NCI-H1930 (cell line): ENCODE results near the gene SNRNP40.

Source experiments
- DNase-seq, 2 experiments: peaks; one replicate each; lab custom pipeline; 2025; lab: John Stamatoyannopoulos, UW

SNRNP40 gene

DNA sequence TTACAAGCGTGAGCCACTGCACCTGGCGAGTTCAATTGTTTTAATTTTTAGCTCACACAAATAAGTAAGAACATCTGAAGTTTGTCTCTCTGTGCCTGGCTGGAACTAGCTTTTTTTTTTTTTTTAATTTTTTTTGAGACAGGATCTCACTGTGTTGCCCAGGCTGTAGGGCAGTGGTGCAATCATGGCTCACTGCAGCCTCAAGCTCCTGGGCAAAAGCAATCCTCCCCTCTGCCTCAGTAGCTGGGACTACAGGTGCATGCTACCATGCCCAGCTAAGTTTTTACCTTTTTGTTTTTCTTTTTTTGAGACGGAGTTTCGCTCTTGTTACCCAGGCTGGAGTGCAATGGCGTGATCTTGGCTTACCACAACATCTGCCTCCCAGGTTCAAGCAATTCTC lies 64.8 kb downstream of the SNRNP40 start:
- DNase-seq: no peak

DNA sequence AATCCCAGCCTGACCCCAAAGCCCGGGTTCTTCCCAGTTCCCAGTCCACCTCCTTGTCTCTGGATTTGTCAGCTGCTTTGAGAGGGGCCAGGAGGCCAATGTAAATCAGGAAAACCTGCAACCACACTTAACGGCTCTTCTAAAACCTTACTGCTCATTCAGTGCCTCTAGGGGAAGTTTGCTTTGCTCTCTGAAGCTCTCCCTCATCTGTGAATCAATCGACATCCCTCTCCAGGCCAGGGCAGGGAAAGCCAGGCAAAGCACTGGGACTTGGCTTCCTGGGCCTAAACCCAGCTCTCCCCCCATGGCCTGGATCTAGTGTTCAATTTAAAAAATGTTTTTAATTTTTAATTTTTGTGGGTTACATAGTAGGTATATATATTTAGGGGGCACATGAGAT lies 66.2 kb downstream of the SNRNP40 start:
- DNase-seq: no peak

DNA sequence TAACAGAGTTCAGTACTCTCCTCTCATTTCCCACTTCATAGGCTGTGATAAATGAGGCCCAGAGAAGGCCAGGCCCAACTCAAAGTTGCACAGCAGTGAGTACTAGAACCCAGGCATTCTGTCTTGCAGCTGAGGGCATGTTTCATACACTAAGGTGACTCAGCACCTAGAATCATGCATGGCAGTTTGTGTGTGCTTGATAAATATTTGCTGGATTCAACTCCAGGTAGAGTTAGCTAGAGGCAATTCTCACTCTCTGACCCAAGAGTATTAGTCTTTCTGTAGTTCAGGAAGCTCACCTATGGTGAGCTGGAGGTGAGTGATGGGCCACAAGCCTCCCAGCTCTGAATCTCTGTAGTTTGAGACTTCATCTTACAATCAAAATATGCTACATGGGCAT lies 67.6 kb downstream of the SNRNP40 start:
- no peak for DNase-seq

DNA sequence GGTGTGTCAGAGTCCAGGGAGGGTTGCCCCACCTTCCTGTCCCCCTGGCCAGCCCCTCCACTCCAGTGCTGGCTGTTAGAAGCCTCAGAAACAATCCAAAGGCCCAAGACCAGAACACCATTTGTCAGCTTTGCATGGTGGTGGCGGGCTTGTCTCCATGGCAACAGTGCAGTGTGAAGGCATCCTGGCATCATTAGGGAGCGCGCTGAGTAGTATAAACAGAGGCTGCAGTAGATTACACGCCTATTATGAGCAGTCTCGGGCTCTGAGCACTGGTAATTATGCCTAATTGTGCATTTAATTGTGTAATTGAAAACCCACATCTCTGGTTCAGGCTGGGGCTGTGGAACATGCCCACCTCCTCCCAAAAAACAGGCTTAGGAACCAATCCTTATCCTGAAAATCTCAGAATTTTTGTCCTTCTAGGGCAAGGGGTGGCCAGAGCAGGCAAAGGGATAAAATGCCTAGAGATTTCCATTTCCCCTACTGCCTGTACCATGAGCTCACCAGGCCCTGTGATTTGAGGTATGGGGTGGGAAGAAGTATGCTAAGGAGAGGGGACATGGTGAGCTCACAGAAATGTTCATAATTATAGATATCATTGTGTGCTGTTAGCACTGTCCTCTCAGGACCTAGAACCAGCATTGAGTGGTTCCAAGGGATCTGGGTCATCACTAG lies 68.6 kb downstream of the SNRNP40 start:
- DNase-seq: no peak

DNA sequence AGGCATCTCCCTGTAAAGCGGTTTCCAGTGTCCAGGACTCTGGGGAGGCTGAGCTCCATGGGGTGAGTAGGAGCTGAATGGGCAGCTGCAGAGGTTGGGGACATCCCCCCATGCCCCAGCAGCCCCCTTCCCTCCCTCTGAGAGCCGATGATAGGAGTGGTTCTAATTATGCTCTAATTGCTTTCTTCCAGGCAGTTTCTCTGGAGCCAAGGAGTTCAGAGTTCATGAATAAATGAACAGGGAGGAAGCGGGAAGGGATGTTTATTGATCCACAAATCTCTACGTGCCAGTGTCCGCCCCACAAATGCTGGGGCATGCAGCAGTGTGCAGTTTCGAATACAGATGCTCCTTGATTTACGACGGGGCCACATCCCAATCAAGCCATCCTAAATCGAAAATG lies 72.5 kb downstream of the SNRNP40 start:
- no peak for DNase-seq

DNA sequence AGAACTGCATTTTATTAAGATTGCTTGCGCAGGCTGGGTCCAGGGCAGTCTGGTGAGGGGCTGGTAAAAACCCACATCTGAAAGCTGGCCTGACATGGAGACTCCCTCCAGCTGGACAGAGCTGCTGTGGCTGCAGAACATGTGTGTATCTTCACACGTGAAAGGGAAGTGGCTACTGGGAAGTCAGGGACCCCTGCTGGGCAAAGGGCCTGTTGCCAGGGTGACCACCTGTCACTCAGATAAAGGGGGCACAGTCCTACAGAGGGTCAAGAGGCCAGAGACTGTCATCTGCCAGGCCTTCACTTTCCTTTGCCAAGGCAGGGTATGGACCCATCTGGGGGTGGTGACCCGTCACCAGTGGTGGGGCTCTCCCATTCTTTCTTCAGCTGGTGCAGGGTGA lies 74.4 kb downstream of the SNRNP40 start:
- no peak for DNase-seq

DNA sequence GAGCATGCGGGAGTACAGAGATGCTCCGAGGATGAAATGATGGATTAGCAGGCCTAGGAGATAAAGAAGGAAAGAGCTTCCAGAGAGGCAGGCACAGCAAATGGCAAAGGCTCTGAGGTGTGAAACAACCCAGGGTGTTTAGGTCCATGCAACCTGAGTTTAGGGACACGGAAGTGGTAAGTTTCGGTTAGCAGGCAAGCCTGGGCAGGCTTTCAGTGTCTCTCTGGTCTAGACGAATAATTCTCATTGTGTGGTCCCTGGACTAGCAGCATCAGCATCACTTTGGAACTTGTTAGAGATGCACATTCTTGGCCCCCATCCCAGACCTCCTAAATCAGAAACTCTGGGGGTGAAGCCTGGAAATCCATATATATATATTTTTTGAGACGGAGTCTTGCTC lies 75.5 kb downstream of the SNRNP40 start:
- DNase-seq: no peak

DNA sequence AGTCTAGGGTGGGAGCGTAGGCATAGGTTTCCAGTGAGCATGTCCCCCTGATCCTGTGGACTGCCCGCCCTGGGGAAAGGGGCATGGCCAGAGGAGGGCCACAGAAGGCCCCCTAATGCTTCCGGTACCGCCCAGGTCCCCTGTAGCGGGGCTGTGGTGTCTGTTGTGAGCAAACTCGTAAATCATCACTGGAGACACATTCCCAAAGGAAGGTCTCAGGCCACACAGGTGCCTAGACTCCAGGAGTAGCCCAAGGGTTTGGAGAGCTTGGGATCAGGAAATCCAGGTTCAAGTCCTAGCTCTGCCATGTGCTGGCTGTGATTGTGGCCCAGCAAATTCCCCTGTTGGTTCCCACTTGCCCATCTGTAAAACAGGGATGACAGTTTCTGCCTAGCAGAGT lies 77.1 kb downstream of the SNRNP40 start:
- DNase-seq: no peak

DNA sequence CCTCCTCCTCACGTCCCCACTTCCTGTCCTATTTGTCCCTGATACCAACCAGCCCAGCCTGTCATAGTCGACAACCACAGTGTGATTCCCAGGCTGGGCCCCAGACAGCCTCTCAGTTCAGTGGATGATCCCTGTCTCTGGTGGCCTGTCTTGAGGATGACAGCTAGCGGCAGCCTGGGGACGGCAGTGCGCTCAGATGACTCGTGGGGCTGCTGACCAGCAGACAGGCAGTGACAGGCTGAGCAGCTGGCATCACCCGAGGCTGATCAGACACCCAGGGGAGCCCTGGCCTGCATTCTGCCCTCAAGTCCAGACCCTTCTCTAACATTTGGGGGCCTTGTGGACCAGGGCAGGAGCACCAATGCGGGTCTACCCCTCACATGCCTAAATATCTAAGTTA lies 77.9 kb downstream of the SNRNP40 start:
- DNase-seq: no peak

DNA sequence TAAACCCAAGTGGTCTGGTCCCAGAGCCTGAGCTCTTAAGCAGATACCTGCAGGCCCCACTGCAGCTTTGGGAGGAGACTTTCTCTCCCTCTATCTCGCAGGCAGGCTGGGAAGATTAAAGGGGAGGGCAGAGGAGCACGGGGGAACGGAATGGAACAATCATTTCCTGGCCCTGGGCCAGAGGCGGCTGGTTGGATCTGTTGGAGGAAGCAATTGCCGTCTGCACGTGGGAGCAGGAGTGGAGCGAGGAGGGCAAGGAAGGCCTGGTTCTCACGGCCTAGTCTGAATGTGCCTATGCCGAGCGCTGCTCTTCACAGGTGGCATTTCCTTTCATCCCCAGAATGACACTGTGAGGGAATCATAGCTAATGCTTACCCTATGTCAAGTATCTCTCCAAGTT lies 80.6 kb downstream of the SNRNP40 start:
- DNase-seq: no peak

DNA sequence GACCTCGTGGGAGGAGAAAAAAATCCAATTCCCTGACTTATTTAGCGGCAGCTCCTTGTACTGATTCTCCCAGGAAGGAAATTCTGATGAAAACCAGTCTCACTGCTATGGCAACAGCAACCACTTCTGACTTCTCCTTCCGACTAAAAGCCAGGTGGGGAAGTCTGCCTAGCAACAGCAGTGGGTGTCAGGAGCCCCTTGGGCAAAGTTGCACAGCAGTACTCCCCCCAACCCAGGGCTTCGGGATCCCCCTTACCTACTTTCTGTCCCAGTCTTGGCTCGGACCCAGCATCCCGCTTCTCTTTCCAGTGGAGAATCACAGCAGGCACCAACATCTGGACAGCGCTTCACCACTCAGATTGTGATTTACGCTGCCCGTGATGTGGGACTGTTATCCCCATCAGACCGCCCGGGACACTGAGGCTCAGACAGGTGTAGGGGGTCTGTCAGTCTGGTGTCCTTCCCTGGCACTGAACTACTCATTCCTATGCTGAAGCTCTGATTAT lies 81.5 kb downstream of the SNRNP40 start:
- DNase-seq: no peak

DNA sequence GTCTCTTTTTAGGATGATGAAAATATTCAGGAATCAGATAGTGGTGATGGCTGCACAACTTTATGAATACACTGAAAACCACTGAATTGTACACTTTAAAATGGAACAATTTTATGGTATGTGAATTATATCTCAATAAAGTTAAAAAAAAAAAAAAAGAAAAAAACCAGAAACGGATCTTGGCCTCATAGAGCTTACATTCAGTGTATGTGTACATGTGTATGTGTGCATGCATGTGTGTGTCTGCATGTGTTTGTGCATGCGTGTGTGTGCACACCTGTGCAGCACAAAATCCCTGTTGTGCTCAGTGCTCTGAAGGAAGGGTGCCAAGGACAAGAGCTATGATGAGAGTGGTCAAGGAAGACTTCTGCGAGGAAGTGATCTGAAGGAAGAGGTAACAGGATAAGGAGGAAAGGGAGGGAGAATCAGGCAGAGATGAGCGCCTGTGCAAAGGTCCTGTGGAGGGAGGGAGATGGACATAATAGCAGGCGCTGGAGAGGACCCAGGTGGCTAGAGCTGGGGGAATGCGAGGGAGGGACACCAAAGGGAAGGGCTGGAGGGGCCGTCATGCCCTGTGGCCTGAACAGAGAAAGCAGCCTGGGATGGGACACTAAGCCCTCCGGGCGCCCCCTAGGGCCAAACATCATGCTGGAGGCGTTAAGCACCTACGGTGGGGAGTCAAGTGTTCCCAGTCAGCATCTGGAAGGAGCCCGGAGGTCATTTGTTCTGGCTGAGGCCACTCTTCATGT lies 82.1 kb downstream of the SNRNP40 start:
- no peak for DNase-seq
